Stimulated activated CD8-positive, alpha-beta memory T cell treated with anti-CD3 and anti-CD28 coated beads, Interleukin-7, amount 100 ng/mL, for 24 hours (primary cell): ENCODE results near the gene ILDR2.

Source experiments
- DNase-seq: peaks from one replicate; pipeline ENCODE4 v3.0.0-alpha.2; 2020; ENCODE audit warnings: low read depth

The ILDR2 gene

DNA sequence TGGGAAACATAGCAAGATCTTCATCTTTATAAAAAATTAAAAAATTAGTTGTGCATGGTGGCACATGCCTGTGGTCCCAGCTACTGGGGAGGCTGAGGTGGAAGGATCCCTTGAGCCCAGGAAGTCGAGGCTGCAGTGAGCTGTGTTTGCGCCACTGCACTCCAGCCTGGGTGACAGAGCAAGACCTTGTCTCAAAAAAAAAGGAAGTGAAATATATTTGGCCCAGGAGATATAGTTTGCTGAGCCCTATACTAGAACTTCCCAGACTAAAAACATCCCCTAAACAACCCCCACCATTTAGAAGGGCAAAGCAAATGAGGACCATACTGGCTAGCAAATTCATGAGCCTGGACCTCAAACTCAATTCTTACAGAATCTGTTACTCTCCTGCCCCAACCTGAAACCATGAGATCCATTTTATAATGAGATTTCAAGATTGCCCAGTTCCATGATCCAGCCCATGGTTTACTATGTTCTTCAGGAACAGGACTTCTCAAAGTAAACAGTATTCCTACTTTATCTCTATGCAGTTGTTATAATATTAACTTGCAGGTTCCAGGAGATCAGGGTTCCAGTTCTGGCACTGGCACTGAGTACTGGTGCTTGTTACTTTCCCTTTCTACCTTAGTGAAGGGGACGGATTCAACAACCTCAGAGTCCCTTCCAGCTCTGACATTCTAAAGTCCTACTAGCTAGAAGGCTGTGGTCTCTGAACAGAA is 50.4 kb downstream of the ILDR2 start:
- no peak for DNase-seq

- no peak for DNase-seq
Measured at GRCh38 chr1:166920561-166921475, 54.5 kb downstream of the ILDR2 start.

DNA sequence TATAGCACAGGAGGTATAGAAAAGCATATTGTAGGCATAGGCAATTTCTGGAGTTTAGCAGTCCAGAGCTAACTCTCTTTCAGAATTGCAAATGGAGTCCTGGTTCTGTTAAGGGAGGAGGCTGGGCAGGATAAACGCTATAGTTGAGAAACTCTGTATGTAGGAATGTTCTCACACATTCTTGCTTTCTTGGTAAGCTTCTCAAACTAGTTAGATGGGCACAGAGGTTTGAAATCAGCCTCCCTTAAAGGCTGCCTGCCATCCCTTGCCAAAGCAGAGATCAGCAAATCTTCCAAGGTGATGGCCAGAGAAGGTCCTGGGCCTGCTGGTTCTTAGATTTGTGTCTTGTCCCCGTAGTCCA is 56.4 kb downstream of the ILDR2 start:
- no peak for DNase-seq

- no peak for DNase-seq
Measured at GRCh38 chr1:166918088-166918955, 57.0 kb downstream of the ILDR2 start.

GRCh38 chr1:166915941-166916340 is 59.4 kb downstream of the ILDR2 start:
- no peak for DNase-seq

- DNase-seq, result no peak
Measured at GRCh38 chr1:166915042-166915441, 60.3 kb downstream of the ILDR2 start.

GRCh38 chr1:166914111-166914510 is 61.2 kb downstream of the ILDR2 start:
- no peak for DNase-seq

DNA sequence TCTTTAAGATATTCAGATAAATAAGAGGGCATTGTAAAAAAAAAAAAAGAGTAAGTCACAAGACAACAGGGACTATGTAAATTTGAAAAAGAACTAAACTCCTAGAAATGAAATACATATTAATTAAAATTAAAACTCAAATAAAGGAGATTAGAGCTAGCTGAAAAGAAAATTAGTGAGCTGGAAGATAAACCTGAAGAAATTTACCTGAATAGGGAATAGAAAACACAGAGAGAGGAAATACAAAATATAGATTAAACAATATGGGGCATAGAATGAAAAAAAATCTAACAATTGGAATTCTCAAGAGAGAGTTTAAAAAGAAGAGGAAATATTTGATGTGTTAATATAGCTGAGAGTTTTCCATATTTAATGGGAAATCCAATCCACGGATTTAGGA is 63.7 kb downstream of the ILDR2 start:
- no peak for DNase-seq

DNA sequence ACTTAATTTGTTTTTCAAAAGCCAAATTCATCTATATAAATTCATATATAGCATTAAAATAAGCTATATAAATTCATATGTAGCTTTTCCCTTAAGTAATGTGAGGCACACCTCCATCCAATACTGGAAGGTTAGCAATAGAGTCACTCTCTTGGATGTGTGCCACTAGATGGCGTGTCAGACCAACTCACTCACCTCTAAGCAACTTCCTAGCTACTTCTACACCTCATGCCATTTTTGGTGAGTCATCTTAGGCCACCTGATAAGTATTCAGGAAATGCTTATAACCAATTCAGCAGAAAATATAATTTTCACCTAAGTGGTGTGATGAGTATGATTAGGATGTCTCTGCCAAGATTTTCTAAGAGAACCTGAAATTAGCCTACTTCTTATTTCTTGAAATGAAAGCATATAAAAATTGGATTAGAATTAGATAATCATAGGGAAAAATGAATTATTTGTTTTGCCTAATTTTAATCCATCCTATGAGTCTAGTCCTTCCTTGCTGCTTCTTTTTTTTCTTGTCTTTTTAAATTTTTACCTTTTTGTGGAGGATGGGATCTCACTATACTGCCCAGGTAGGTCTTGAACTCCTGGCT is 64.8 kb downstream of the ILDR2 start:
- DNase-seq, result peak; percentile 33

GRCh38 chr1:166908942-166909341 is 66.4 kb downstream of the ILDR2 start:
- no peak for DNase-seq

- DNase-seq, result no peak
Measured at GRCh38 chr1:166907763-166908162, 67.6 kb downstream of the ILDR2 start.

GRCh38 chr1:166907051-166907450 is 68.3 kb downstream of the ILDR2 start:
- DNase-seq, result no peak

DNA sequence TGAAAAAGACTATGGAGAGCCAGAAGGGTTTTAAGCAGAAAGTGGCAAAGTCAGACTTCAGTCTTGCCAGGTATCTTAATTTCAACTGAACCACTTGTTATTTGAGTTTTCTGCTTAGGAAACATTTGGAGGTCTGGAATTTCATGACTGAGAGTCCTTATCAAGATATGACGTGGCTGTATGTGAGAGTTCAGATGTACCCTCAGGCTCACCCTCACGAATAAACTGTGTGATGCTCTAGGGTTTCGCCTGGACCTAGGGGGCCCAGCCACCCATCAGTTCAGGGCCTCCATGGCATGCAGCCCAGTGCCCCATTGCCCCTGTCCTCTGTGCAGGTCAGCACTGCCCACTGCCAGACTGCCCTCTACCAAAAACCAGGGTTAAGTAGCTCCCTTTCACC is 68.7 kb downstream of the ILDR2 start:
- DNase-seq, result no peak

DNA sequence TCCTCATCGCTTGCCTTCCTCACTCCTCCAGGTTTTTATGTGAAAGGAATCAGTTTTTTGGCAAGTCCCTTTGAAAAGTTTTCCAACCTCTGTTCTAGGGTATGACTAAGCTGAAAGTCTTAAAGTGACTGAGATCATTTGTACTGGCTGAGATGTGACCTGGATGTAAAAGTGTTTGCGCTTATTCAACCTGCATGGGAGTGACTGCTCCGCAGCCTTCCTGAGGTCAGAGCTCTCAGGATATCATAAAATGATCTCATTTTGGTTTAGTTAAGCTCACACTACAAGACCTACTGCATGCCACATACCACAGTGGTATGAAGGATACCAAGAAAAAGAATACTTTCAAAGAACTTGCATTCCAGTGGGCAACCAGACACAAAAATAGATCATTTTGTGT is 69.4 kb downstream of the ILDR2 start:
- DNase-seq, result no peak

GRCh38 chr1:166905136-166905535 is 70.2 kb downstream of the ILDR2 start:
- DNase-seq, result no peak

DNA sequence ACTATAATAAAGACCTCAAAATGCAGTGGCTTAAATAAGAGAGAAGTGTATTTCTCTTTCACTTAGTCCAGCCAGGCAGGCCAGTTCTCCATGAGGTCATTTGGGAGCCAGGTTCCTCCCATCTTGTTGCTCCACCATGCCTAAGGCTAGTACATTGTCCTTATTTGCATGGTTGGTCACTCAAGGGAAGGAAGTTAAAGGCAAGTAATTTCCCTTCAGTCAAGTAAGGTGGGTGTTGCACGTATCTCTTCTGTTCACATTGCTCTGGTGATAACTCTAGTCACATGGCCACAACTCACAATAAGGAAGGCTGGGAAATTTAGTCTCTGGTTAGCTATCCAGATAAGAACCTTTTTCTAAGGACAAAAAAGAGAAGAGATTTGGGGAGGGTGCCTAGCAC is 72.1 kb downstream of the ILDR2 start:
- no peak for DNase-seq

- DNase-seq, result no peak
Measured at GRCh38 chr1:166902279-166902678, 73.1 kb downstream of the ILDR2 start.

DNA sequence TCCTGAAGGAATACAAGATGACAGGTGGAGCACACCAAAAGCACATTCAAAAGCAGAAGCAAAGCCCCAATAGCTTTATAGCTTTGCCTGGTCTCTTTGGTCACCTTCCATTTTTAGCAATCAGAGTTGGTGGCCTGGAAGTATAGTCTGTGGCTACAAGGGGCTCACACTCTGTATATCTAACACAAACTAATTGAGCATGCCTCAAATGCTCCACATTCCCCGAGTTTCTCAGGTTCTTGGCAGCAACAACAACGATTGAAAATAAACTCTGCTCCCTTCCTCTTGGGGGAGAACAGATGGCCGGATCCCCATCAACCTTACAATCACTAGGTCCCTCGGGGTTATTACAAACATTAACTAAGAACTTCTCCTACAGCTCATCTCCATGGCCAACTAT is 74.4 kb downstream of the ILDR2 start:
- no peak for DNase-seq

DNA sequence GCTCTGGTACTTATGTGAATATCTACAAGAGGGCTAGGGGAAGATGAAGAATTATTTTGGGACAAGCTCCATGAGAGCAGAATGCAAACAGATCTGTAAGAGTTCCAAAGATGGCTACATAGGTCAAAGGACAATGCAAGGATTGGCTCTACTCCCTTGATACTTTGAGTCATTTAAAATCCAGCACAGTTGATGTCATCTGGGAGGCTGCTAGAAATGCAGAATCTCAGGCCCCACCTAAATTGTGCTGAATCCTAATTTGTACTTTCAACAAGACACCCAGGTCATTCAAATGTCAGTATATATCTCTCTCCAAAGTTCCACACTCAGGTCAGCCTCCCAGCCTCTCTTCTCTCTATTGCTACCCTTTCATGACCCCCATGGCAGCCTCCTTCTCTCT is 75.6 kb downstream of the ILDR2 start:
- no peak for DNase-seq

DNA sequence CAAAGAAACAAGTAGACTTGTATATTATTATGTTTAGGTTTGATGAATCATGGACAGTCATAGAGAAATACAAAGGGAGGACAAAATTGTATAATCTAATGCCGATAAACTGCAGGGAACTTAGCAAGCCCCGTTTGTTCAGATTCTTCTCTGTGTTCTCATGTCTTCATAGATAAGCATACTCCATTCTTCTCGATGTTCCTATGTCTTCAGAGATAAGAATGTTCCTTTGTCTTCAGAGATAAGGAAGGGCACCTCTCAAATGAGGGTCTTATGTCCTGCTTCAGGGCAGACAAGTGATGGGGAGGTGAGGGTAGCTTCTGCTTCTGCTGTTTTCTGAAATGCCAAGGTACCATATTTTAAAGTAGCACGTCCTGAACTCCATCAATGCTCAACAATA is 79.6 kb downstream of the ILDR2 start:
- DNase-seq, result no peak

DNA sequence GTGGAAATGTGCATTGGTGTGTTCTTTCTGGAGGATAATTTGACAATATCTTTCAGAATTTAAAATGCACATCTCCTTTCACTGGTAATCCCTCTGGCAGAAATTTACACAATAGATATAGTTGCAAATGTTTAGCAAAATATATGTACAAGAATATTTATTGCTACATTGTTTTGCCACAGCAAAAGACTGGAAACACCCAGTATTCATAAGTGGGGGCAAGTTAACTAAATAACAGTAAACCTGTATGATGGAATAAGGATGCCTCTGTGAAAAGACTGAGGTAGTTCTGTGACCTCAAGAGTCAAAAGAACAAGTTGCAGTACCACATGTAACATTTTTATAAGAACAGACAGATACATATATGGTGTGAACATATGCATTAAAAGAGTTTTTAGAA is 85.6 kb downstream of the ILDR2 start:
- no peak for DNase-seq
